AG04450 (cell line): ENCODE results near the gene EDA. TPM values are rescaled to one million over a fixed set of nuclear protein-coding genes. Genes with fewer than 3 reads are reported as not detected.

Source experiments
- CTCF ChIA-PET: fragments of 300-600, 350-600 bp; formaldehyde crosslinking; extraction: SDS; loops from one replicate; lab custom pipeline; 2022; ENCODE audit warnings: antibody characterized with exemption, inconsistent platforms; lab: Charles Lee
- POLR2A ChIA-PET: fragments of 350-600 bp; formaldehyde crosslinking; extraction: SDS; loops from one replicate; lab custom pipeline; 2021; ENCODE audit warnings: antibody characterized with exemption, inconsistent platforms; lab: Yijun Ruan, JAX
- DNase-seq: peaks from one replicate; pipeline ENCODE4 v3.0.0-alpha.2; 2011; ENCODE audit warnings: low read depth, low spot score
- H3K27ac ChIP-seq: one replicate; pipeline ENCODE4 v1.5.1; 2012; ENCODE audit warnings: low read depth, low read length, control low read depth
- H3K27me3 ChIP-seq: one replicate; pipeline ENCODE4 v1.6.0; 2012; ENCODE audit warnings: low read length; ENCODE audit not compliant: control insufficient read depth, insufficient read depth
- H3K4me3 ChIP-seq: 2 replicates; pipeline ENCODE4 v1.5.1; 2011; ENCODE audit warnings: mild to moderate bottlenecking, low read depth, low read length, control low read depth
- H3K9me3 ChIP-seq: 2 replicates; pipeline ENCODE4 v1.5.1; 2012; ENCODE audit warnings: low read length; ENCODE audit not compliant: control insufficient read depth, insufficient read depth
- polyA plus RNA-seq: library from polyadenylated mRNA; depleted of rRNA; stranded (reverse); fragments of >200 nt; gene quantifications from 2 replicates; pipeline ENCODE4 v1.2.3, GENCODE V29; 2011
- TF ChIP-seq, protein P1 (sequence below): IDR thresholded peaks from 2 replicates; pipeline ENCODE4 v1.5.1; 2011; ENCODE audit warnings: low read depth, low read length, control low read depth, inconsistent platforms

EDA gene
- polyA plus RNA-seq, 1 experiment, result 0.02 TPM

DNA sequence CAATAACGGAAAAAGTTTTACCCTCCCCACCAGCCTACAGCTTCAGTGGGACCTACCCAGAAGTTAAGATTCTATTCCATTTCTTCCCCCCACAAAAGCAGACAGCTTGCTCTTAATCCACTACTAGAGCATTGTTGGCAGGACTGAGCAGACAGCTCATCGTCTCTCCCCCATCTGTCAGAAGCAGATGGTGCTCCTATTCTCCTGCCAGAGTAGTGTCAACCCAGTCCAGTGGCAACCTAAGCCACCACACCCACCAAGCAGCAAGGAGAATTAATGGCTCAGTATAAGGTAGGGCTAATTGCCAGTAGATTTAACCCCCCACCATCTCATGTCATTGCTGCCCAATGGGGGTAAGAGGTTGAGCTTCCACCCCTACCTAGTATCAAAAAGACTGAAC, 371.8 kb downstream of the EDA start:
- ChIA-PET CTCF (no interaction called here), POLR2A (no interaction called here)
- DNase-seq, result no peak
- Histone ChIP-seq H3K27me3 (no peaks in the 10 kb centered on the region), H3K9me3 (no peaks in the 10 kb centered on the region), H3K4me3 (no peak overlapping the region), H3K27ac (no peak overlapping the region)
- TF ChIP-seq, protein P1, sequence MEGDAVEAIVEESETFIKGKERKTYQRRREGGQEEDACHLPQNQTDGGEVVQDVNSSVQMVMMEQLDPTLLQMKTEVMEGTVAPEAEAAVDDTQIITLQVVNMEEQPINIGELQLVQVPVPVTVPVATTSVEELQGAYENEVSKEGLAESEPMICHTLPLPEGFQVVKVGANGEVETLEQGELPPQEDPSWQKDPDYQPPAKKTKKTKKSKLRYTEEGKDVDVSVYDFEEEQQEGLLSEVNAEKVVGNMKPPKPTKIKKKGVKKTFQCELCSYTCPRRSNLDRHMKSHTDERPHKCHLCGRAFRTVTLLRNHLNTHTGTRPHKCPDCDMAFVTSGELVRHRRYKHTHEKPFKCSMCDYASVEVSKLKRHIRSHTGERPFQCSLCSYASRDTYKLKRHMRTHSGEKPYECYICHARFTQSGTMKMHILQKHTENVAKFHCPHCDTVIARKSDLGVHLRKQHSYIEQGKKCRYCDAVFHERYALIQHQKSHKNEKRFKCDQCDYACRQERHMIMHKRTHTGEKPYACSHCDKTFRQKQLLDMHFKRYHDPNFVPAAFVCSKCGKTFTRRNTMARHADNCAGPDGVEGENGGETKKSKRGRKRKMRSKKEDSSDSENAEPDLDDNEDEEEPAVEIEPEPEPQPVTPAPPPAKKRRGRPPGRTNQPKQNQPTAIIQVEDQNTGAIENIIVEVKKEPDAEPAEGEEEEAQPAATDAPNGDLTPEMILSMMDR, result no peak

DNA sequence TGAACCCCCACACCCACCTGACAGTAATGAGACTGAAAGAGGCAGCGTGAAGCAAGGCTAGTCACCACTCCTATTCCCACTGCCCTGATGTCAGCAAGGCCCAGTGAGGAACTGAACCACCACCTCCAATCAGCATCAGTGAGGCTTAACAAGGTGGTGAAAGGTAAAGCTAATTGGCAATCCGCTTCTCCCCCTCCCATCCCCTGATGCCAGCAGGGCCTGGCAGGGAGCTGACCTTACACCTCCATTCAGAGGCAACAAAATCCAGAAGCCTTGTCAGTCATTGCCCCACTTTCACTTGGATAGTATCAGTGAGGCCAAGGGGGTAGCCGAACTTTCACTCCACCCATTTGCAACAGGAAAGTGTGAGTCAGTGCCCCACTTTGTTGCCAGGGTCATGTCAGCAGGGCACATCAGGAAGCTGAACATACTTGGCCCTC, 373.1 kb downstream of the EDA start:
- Histone ChIP-seq H3K4me3 (no peak overlapping the region), H3K27me3 (no peaks in the 10 kb centered on the region), H3K27ac (no peak overlapping the region), H3K9me3 (no peaks in the 10 kb centered on the region)
- TF ChIP-seq, protein P1, result no peak
- no peak for DNase-seq
- ChIA-PET CTCF (no interaction called here), POLR2A (no interaction called here)

DNA sequence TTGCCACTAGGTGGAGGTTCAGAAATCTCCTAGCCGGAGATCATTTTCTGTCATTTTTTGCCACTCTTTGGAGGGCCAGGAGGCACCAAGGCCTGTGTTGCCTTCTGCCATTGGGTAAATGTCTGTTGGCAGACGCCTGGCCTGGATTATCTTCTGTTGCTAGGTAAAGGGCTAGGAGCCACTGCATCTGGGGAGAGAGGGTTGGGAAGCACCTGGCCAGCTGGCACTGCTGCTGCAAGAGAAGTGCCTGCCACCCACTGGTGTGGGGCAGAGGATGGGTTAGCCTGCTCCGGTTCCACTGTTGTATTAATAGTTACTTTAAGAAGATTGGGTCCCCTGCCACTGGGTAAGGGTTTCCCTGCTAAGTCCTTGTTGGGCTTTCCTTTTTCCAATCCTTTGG, 375.8 kb downstream of the EDA start:
- Histone ChIP-seq H3K27ac (no peak overlapping the region), H3K4me3 (no peak overlapping the region), H3K9me3 (no peaks in the 10 kb centered on the region), H3K27me3 (no peaks in the 10 kb centered on the region)
- ChIA-PET POLR2A (no interaction called here), CTCF (no interaction called here)
- TF ChIP-seq, protein P1, result no peak
- no peak for DNase-seq

DNA sequence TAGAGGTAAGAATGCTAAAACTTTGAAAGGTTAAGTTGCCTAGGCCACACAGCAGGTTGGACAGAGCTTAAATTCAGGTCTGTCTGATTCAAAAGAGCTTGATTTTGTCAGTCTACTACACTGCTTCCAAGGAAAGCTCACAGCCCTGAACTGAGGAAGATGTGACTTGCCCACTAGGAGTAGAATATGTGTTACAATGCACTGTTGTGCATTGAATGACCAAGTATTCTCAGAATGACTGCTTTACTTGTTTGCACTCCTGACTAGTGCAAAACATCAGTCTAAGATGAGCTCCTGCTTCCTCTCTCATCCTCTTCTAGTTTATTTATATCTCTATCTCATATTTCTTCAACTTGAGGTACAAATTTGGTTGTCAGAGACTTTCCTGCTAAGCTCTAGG, 377.6 kb downstream of the EDA start:
- TF ChIP-seq, protein P1, result no peak
- no peak overlapping the region for H3K27ac ChIP-seq
- POLR2A ChIA-PET, result no interaction called here
- CTCF ChIA-PET, result no interaction called here
- no peak for DNase-seq
- no peak overlapping the region for H3K4me3 ChIP-seq
- no peaks in the 10 kb centered on the region for H3K9me3 ChIP-seq
- no peaks in the 10 kb centered on the region for H3K27me3 ChIP-seq

DNA sequence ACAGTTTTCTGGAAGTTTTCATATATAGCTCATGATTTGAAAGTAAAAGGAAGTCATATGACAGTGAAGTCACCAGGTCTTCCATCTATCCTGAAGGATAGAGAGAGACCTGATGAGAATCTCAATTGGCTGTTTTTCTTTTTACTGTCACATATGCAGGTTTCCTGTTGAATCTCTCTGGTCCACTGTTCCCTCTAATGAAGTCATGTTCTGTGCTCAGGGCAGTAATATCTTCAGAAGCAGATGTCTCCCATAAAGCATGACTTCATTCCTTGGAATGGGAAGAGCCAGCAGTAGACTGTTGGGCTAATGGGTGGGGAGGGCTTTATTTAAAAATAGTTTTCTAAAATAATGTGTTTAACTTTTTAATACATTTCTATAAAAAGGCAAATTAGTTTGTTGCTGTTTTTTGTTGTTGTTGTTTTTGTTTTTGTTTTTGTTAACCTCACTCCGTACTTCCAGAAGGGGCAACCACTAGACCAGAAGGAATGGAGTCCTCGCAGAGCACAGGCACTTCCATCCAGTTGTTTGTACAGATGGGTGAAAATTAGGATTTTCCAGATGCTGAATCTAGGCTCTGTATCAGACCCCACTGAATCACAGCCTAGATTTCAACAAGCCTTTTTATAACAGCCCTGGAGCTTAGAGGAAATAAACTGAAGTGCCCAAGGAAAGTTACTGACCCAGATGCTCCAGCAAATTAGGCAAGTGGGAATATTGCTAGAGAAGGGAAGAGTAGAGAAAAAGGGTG, 379.6 kb downstream of the EDA start:
- POLR2A ChIA-PET, result no interaction called here
- TF ChIP-seq, protein P1, result no peak
- no peak for DNase-seq

More for the DNA sequence above, 379.6 kb downstream of the EDA start:
- Histone ChIP-seq H3K9me3 (no peaks in the 10 kb centered on the region), H3K27ac (no peak overlapping the region), H3K27me3 (no peaks in the 10 kb centered on the region), H3K4me3 (no peak overlapping the region)
- CTCF ChIA-PET, result no interaction called here
